Kasumi-1 (cell line): ENCODE results near the gene LGALS7B.
"Not testable (repeated sequence)": the region's sequence is repeated elsewhere in the genome, so short reads cannot be mapped to it uniquely, and the experiment has no call there.

Experiments
- DNase-seq, 2 experiments: peaks; one replicate each; lab custom pipeline; 2025; lab: John Stamatoyannopoulos, UW

Gene LGALS7B

DNA sequence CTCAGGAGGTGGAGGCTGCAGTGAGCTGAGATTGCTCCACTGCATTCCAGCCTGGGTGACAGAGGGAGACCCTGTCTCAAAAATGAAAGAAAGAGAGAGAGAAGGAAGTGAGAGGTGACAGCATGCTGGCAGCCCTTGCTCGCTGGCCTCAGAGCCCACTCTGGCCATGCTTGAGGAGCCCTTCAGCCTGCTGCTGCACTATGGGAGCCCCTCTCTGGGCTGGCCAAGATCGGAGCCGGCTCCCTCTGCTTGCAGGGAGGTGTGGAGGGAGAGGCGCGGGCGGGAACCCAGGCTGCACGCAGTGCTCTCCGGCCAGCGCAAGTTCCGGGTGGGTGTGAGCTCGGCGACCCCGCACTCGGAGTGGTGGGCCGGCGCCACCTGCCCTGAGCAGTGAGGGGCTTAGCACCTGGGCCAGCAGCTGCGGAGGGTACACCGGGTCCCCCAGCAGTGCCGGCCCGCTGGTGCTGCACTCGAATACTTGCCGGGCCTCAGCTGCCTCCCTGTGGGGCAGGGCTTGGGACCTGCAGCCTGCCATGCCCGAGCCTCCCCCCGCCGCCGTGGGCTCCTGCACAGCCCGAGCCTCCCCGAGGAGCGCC is 32.3 kb downstream of the LGALS7B start:
- not testable (repeated sequence) for DNase-seq

DNA sequence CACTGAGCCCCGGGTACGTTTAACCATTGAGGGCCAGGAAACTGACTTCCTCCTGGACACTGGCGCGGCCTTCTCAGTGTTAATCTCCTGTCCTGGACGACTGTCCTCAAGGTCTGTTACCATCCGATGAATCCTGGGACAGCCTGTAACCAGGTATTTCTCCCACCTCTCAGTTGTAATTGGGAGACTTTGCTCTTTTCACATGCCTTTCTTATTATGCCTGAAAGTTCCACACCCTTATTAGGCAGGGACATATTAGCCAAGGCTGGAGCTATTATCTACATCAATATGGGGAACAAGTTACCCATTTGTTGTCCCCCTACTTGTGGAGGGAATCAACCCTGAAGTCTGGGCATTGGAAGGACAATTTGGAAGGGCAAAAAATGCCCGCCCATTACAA is 36.9 kb downstream of the LGALS7B start:
- DNase-seq: not testable (repeated sequence)

GRCh38 chr19:38826856-38827551 is 38.0 kb downstream of the LGALS7B start:
- DNase-seq: no peak

- not testable (repeated sequence) for DNase-seq
These were observed 40.2 kb downstream of the LGALS7B start for GRCh38 chr19:38829203-38829602.

DNA sequence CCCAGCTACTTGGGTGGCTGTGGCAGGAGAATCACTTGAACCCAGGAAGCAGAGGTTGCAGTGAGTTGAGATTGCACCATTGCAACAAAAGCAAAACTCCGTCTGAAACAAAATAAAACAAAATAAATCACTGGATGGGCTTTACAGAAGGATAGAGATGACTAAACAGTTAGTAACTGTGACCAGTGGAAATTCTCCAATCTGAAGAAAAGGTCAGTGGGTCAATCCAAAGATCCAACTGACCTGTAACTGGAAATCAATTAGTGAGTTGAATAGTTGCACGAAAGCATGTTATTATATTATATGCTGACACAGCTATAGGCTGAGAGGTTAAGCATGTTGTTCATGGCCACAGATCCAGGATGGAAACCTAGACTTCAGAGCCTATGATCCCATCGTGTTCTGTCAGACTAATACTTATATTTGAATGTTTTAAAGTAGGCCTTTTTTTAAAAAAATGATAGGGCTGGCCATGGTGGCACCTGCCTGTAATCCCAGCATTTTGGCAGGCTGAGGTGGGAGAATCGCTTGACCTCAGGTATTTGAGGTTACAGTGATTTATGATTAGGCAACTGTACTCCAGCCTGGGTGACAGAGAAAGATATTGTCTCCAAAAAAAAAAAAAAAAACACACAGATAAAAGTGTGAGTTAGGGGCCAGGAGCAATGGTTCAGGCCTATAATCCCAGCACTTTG is 41.2 kb downstream of the LGALS7B start:
- no peak for DNase-seq

DNA sequence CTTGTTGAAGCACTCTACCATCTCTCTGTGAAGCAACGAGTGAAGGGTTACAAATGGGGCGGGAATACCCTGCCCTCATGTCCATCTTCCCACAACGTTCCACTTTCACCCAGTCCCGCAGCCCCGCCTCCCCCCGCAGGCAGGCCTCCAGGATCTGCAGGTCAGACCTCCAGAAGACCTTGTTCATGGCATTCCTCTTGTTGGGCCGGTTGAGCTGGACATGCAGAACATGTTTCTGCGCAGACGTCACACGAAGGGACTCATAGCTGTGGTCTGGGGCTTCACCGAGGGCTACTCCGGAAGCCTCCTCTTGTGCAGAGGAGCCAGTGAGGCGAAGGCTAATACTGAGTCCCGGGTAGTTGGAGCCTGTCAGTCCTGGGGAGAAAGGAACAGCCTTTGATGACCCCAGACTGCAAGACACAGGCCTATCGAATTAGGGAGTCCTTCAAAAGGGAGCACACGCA is 42.2 kb downstream of the LGALS7B start:
- no peak for DNase-seq

DNA sequence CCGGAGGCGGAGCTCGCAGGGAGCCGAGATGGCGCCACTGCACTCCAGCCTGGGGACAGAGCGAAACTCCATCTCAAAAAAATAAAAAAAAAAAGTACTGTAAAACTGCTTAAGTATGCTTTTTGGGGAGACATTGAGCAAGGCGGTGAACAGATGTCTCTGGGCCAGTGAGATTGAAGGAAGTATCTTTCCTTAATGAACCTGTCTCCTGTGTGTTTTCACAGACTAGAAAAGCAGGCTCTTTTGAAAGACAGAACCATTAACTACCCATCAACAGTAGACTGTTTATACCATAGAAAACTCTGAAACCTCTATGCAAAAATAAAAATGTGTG is 44.1 kb downstream of the LGALS7B start:
- no peak for DNase-seq

- no peak for DNase-seq
These were observed 45.1 kb downstream of the LGALS7B start for GRCh38 chr19:38834104-38834490.

- no peak for DNase-seq
These were observed 45.6 kb downstream of the LGALS7B start for GRCh38 chr19:38834590-38834989.

DNA sequence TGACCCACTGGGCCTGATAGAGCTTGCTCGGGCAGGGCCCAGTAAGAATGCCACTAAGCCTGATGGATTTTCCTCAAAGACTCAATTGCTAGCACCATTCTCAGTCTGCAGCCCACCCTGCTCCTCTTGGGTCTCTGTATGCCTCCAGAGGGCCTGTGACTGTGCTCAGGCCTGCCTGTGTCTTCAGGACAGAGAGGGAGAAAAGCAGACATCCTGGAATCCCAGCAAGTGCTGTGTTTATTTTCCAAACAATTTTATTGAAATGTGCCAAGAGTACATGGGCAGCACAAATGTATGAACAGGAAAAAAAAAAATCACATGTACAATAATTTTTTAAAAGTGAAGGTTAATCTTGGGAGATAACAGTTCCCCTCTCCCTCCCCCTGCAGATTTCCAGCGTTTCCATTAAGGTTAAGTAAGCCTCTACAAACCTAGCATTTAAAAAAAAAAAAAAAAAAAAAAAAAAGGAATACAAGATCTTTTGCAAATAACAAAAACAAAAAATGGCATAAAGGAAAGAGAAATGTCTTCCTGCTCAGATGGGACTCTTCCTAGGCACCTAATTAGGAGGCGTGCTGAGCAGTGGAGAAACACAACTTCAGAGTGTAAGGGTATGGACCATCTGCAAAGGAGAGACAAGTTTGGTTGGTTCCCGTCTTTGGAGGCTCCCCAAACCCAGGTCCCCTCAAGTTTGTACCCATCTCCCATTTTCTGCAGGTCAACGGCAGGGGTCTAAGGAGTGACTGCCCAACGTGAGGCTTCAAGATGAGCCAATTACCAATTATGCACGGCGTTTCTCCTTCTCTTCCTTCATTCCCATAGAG is 47.4 kb downstream of the LGALS7B start:
- no peak for DNase-seq

GRCh38 chr19:38836983-38837626 is 48.1 kb downstream of the LGALS7B start:
- no peak for DNase-seq

DNA sequence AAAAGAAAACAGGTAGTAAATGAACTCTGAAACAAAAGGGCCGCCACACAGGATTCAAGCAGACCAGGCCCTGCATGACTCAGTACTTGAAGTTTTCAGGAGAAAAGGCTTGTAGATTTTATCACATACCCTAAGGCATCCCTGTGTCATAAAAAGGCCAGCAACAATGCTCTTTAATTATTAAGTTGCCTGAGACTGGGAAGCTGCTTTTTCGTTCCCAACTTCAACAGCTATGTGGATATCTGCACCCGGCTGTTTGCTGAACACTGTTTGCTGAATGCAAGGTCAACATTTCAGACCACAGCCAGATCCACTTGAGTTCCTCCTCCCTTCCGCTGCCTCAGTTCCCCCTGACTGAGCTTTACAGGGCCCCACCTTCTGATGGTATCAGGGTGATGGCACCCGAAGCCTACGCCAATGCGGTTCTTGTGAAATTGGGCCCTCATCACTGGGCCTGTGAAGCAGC is 48.7 kb downstream of the LGALS7B start:
- no peak for DNase-seq

DNA sequence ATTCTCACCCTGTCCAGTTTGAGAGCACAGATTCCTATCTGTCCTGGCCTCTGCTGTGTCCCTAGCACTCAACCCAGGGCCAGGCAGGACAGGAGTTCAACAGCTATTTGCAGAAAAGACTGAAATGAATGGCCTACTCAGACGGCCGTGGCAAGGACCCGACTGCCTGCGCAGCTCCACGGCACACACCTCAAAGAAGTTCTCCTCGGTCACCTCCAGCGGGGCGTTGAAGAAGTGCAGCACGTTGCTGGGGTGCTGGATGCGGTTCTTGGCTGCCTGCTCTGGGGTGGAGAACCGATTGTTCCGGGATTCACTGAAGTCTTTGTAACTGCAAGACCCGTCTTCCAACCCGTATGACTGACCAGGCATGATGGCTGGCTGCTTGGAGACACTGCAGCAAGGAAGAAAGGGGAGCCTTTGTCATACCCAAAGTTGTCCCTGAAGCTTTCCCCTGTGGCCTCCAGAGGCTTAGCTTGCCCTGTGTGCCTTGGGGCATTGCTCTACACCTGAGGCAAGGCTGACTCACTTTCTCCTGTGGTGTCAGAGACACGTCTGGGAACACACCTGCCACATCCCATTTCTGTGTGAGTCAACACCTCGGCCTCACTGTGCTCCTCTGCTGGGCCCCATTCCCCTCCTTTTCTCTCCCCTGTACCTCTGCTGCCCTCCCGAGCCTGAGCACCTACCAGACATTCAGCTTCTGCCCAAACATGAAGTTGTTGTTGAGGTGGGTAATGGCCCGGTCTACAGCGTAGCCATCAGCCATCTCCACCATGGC is 49.4 kb downstream of the LGALS7B start:
- no peak for DNase-seq

DNA sequence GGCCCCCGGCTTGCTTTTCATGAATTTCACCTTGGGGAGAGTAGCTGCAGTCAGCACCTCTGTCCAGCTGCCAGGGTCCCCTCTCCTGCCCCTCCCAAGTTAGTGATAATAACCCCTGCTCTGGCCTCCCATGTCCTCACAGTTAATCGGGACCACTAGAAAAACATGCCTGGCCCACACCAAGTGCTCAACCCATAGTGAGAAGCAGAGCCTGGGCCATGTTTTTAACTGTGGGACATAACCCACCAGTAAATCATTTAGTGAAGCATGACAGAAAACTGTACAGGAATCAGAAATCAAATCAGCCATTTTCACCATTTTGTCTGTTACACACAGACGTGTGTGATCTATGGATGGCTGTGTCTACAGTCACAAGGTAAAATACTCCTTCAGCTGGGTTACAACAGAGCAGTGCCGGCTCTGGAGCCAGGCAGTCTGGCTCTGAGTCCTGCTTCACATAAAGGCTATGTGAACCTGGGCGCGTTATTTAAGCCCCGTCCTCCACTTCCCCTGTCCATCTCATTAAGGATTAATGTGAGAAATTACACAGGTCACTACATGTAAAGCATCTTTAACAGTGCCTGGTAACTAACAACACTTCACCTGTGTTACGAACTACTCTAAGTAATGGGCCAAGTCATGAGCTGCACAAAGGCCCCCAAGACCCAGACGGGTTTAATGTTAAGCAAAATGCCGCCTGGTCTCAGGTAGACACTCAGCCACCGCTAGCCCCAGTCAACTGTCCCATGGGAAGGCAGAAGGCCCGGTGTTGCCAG is 50.2 kb downstream of the LGALS7B start:
- no peak for DNase-seq

- no peak for DNase-seq
These were observed 51.0 kb downstream of the LGALS7B start for GRCh38 chr19:38839816-38840582.

DNA sequence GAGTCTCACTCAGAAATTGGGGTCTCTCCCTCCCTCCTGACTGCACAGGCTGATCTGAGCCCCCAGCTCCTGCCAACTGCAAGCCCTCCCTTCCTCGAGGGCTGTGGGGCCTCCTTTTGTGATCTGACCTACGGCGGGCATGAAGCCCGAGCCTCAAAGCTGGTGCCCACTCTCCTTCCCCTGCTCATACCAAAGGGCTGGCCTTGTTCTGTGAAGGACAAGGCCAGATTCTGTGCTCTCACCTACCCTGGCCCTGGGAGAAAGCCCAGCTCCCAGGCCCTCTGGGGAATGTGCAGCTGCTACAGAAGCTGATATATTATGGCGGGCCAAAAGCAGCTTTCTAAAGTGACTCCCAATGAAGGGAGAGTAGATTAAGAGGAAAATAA is 51.6 kb downstream of the LGALS7B start:
- DNase-seq: no peak
